OCI-LY3 (cell line): ENCODE measurements around the gene GPR84.

Experiments
- H2AFZ ChIP-seq: fragments of 200-600, 300-600 bp; shearing (Covaris generic); 2 replicates; pipeline ENCODE4 v1.6.0; 2014; ENCODE audit warnings: antibody characterized with exemption, low read depth, low read length
- H3K27ac ChIP-seq: fragments of 200-600, 300-600 bp; sonication (generic); 2 replicates; pipeline ENCODE4 v1.5.1; 2014; ENCODE audit warnings: mild to moderate bottlenecking, low read length, moderate library complexity, mixed read lengths
- H3K27me3 ChIP-seq: fragments of 200-600, 300-600 bp; sonication (generic); 2 replicates; pipeline ENCODE4 v1.6.1; 2014; ENCODE audit warnings: low read depth, low read length, mixed read lengths
- H3K36me3 ChIP-seq: fragments of 200-600, 300-600 bp; sonication (generic); replicated peaks from 2 replicates; pipeline ENCODE3; 2014; ENCODE audit warnings: low read depth, low read length, mixed read lengths
- H3K4me1 ChIP-seq: fragments of 300-600, 200-600 bp; sonication (generic); 2 replicates; pipeline ENCODE4 v1.6.1; 2014; ENCODE audit warnings: low read length, mixed read lengths
- H3K4me2 ChIP-seq: fragments of 200-600, 300-600 bp; sonication (generic); 2 replicates; pipeline ENCODE4 v1.6.1; 2014; ENCODE audit warnings: low read length, mixed read lengths
- H3K4me3 ChIP-seq: fragments of 300-600, 200-600 bp; sonication (generic); 2 replicates; pipeline ENCODE4 v1.5.1; 2014; ENCODE audit warnings: antibody characterized with exemption, mild to moderate bottlenecking, low read length, moderate library complexity
- H3K79me2 ChIP-seq: fragments of 300-600, 200-600 bp; shearing (Covaris generic); 2 replicates; pipeline ENCODE4 v1.6.1; 2014; ENCODE audit warnings: mild to moderate bottlenecking, low read length, mixed read lengths
- H3K9ac ChIP-seq: fragments of 300-600, 200-600 bp; shearing (Covaris generic); 2 replicates; pipeline ENCODE4 v1.6.0; 2014; ENCODE audit warnings: mild to moderate bottlenecking, low read length, moderate library complexity
- H3K9me3 ChIP-seq: fragments of 200-600, 300-600 bp; shearing (Covaris generic); 2 replicates; pipeline ENCODE4 v1.6.1; 2014; ENCODE audit warnings: low read length, mixed read lengths; ENCODE audit not compliant: insufficient read depth
- H4K20me1 ChIP-seq: fragments of 200-600, 300-600 bp; sonication (generic); 2 replicates; pipeline ENCODE4 v1.6.1; 2016; ENCODE audit warnings: low read length, mixed read lengths; ENCODE audit not compliant: insufficient read depth
- CTCF ChIP-seq: fragments of 200-600, 300-600 bp; sonication (generic); IDR thresholded peaks from 2 replicates; pipeline ENCODE4 v1.5.1; 2014; ENCODE audit warnings: antibody characterized with exemption, low read length, low read depth
- EZH2phosphoT487 ChIP-seq: fragments of 200-600 bp; shearing (Covaris generic); IDR thresholded peaks from 2 replicates; pipeline ENCODE4 v1.6.1; 2018; ENCODE audit warnings: antibody characterized with exemption, mixed run types, low read depth

GPR84 gene

GRCh38 chr12:54372113-54372806, 8.0 kb upstream of the GPR84 start:
- no peaks in the 10 kb centered on the region for H4K20me1 ChIP-seq
- peaks cover 13% of the 10 kb centered on the region for H3K4me1 ChIP-seq
- H2AFZ ChIP-seq: no peak overlapping the region
- H3K79me2 ChIP-seq: no peaks in the 10 kb centered on the region
- no peaks in the 10 kb centered on the region for H3K36me3 ChIP-seq
- no peaks in the 10 kb centered on the region for H3K27me3 ChIP-seq
- TF ChIP-seq CTCF (no peak), EZH2phosphoT487 (no peak)
- no peaks in the 10 kb centered on the region for H3K9me3 ChIP-seq
- no peak overlapping the region for H3K27ac ChIP-seq
- H3K9ac ChIP-seq: no peak overlapping the region
- no peak overlapping the region for H3K4me2 ChIP-seq
- no peak overlapping the region for H3K4me3 ChIP-seq

- H3K9ac ChIP-seq: no peak overlapping the region
- H3K27me3 ChIP-seq: no peaks in the 10 kb centered on the region
- no peak overlapping the region for H3K4me2 ChIP-seq
- no peak overlapping the region for H2AFZ ChIP-seq
- H4K20me1 ChIP-seq: no peaks in the 10 kb centered on the region
- no peak overlapping the region for H3K4me3 ChIP-seq
- H3K9me3 ChIP-seq: no peaks in the 10 kb centered on the region
- H3K4me1 ChIP-seq: peaks cover 13% of the 10 kb centered on the region
- H3K27ac ChIP-seq: no peak overlapping the region
- no peaks in the 10 kb centered on the region for H3K36me3 ChIP-seq
- no peak for TF ChIP-seq EZH2phosphoT487
- no peak for TF ChIP-seq CTCF
- H3K79me2 ChIP-seq: no peaks in the 10 kb centered on the region
These were observed 7.2 kb upstream of the GPR84 start for GRCh38 chr12:54371328-54372112.

GRCh38 chr12:54370171-54370730, 6.0 kb upstream of the GPR84 start:
- no peak overlapping the region for H2AFZ ChIP-seq

More at GRCh38 chr12:54370171-54370730, 6.0 kb upstream of the GPR84 start:
- Histone ChIP-seq H3K27ac (no peak overlapping the region), H3K4me1 (peaks cover 13% of the 10 kb centered on the region), H3K4me3 (no peak overlapping the region), H3K9me3 (no peaks in the 10 kb centered on the region), H3K9ac (no peak overlapping the region), H3K27me3 (no peaks in the 10 kb centered on the region), H3K4me2 (no peak overlapping the region), H4K20me1 (no peaks in the 10 kb centered on the region), H3K79me2 (no peaks in the 10 kb centered on the region), H3K36me3 (no peaks in the 10 kb centered on the region)
- TF ChIP-seq CTCF (no peak), EZH2phosphoT487 (no peak)
